ENCODE measurements around the gene MIEN1.
"Not testable (repeated sequence)": the region's sequence is repeated elsewhere in the genome, so short reads cannot be mapped to it uniquely, and the experiment has no call there.

MIEN1 gene

DNA sequence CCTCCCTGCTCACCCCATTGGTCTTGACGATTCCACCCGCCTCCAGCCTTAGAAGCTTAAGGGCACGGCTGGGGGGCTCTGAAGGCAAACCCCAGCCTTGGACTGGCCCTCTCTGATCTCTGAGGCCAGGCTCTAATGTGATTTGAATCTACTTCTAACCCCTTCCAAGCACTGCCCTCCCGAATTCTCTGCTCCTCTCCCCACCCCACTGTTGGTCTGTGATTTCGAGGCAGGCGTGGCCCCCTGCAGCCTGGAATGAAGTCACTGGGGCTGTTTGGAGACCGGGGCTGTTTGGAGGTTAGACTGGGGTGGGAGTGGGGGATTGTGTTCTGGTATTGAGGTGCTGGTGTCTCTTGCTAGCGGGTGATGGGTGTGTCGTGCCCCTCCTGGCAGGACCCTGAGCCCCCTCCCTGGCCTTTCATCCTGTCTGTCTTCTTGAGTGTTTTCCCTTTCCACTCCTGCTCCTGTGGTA, 9.6 kb upstream of the MIEN1 start:
- no peak for DNase-seq (ENCODE audit: low read depth)

DNA sequence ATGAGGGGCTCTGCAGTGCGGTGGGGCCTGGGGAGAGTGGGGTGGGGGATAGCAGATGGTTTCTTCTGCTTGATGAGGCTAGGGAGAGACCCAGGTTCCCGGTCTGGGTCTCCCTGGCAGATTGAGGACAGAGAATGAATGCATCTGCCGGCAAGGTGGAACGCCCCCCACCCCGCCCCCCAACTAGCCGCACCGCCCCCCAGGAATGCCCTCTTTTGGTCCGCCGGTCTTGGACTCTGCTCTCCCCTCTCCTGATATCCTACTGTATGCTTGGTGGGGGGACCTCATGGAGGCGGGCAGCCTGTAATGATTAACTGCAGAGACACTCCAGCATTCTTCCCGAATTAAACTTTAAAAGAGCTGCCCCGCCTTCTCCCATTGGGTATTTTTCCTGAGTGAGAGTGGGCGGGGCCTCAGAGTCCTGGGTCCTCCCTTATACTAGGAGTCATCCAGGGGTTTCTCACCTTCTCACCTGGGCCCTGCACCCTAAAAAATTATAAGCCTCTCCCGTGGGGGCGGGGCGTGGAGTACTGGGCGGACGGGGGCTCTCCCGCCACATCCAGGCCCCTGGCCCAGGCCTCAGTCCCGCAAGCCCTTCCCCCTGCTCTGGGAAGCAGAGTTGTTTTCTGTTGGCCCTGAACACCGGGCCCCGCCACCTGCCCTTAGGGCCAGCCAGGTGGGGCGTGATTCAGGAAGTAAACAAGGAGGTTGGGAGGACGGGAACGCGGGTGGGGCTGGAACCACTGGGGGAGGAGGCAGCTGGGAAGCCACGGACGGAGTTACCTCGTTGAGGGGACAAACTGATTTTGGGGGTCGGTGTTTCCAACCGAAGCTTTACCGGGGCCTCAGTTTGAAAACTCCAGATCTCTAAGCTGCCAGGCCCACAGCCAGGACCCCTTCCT, 8.9 kb upstream of the MIEN1 start:
- no peak for DNase-seq (ENCODE audit: low read depth)

DNA sequence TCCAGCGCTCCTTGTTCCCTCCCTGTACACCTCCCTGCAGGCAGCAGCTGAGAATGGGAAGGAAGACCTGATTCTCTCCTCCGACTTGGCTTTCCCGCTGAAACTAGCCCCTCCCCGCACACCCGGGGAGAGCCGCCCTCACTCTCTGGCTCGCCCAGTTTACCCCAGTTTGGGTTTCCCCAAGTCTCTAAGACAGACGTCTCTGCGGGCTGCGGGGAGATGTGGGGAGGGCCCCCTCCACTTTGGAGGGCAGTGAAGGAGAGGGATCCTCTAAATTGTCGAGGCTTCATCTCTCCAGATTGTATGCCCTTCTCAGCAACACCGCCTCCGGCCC, 8.2 kb upstream of the MIEN1 start:
- DNase-seq (ENCODE audit: low read depth) = peak; percentile 45

DNA sequence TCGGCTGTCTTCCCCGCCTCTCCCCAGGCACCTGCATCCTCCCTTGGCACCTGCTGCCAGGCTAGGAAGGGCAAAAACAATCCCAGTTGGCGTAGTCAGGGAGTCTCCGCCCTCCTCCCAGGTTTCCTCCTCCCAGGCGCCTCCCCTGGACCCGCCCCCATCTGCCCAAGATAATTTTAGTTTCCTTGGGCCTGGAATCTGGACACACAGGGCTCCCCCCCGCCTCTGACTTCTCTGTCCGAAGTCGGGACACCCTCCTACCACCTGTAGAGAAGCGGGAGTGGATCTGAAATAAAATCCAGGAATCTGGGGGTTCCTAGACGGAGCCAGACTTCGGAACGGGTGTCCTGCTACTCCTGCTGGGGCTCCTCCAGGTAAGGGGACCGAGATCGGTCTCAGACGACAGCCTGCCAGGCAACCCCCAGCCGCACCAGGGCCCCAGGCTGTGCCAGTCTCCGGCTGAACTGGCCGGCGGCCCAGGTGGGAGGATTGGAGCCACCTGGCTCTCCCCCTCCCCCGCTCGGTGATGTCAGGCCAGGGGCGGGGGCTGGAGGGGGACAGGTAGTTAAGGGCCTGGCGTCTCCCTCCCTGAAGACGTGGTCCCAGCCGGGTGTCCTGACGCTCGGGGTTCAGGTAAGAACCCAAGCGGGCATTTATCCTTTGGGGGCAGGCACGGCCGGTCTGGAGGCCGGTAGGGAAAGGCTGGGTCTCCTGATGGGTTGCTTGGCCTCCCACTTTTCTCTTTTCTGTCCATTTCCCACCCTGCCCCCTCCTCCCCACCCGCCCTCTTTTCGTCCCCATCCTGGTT, 7.6 kb upstream of the MIEN1 start, which contains the start of gene GRB7:
GRB7 (plus strand) TSS at position 179 of the 808 bp plus-strand sequence. CDS start 4,364 bp downstream, outside the sequence.
- DNase-seq (ENCODE audit: low read depth) = no peak

DNA sequence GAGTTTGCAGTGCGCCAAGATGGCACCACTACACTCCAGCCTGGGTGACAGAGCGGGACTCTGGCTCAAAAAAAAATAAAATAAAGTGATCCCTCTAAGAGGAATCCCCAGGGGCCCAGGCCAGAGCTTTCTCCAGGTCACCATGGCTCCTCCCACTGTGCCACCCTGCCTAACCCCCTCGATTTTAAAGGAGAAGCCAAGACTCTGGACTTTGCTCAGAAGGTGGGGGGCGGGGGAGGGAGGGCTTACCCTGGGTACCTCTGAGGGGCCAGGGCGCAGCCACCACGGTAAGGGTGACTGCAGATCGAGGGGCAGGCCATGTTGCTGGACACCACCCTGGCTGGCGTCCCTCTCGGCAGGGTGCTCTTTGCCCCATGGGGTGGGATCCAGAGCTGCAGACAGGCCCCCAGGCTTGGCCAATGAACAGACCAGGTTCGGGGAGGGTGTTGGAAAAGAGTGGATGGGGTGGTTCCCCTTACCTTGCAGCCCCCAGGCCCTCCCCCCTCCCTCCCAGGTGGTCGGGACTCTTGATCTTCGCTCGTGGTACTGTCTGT, 7.0 kb upstream of the MIEN1 start:
- no peak for DNase-seq (ENCODE audit: low read depth)

DNA sequence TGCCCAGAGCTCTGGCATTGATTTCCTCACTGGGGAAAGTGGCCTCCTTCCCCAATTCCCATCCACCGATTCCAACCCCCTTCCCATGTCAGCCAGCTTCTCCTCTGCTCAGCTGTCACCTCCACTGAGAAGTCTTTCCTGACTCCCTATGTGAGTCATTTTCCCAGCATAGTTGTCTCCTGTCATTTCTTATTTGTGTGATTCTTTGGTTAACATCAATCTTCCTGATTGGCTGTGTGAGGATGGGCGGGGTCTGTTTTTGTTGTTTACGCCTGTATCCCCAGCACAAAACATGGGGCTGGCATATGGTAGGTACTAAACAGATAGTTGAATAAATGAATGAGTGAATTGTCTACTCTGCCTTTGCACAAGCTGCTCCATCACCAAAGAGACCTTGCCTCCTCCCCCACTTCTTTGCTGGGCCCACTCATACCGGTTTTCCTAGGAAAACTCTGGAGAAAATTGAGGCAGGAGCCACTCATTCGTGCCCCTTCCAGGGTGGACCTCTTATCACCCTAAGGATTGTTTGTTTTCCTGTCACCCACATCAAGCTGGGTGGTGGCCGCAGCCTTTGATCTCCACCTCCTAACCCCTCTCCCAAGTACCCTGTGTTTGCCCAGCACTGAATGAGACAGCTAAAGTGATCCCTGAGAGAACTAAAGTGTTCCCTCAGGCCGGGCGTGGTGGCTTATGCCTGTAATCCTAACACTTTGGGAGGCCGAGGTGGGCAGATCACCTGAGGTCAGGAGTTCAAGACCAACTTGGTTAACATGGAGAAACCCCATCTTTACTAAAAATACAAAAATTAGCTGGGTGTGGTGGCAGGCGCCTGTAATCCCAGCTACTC, 6.2 kb upstream of the MIEN1 start:
- DNase-seq (ENCODE audit: low read depth) = no peak

DNA sequence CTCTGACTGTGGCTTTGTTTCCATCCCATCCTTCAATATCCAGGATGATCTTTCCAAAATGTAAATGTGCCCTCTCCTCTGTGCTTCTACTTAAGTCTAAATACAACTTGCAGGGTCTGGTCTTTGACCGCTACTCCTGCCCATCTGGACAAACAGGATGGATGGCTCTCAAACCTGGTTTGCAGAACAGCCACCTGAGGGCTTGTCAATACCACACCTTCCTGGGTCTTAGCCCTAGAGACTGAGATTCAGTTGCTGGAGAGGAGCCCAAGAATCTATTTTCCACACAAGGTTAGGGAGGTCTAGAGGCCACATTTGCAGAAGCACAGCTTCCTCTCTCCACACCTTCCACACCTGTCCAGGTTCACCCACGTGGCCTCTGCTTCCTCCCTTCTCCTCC, 5.5 kb upstream of the MIEN1 start:
- DNase-seq (ENCODE audit: low read depth) = no peak

DNA sequence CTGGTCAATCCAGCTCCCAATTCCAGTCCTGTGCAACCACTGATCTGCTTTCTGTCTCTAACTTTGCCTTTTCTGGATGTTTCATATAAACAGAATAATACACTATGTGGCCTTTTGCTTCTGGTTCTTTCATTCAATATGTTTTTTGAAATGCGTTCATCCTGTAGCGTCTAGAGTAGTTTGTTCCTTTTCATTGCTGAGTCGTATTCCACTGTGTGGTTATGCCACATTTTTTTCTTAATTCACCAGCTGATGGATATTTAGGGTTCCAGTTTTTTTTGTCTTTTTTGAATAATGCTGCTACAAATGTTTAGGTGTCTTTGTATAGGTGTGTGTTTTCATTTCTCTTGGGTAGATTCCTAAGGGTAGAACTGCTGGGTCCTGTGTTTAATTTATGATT, 2.3 kb upstream of the MIEN1 start:
- DNase-seq (ENCODE audit: low read depth) = no peak

DNA sequence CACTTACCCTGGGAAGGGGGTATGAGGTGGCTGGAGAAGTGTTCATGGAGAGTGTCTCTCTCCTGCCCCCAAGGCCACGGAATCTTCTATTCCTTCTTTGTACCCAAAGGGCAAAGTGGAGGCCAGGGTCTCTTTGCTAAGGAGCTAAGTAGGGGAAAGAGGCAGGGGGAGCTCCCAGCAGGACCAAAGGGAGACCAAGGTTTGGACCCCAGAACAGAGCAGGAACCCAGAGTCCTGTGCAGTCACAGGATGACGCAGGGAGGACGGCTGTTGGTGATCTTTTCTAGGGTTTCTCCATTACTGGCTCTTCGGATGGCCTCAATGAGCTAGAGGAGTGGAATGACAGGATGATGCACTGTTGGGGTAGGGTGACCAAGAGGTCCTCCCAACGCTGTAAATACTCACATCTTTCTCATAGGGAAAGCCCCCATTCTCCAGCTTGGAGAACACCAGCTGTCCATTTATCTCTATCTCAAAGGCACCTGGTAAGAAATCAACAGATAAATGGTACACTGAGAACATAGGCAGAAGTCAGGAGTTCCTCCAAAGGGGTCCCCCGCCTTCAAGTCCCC, 966 bp downstream of the MIEN1 start:
- no peak for DNase-seq (ENCODE audit: low read depth)

DNA sequence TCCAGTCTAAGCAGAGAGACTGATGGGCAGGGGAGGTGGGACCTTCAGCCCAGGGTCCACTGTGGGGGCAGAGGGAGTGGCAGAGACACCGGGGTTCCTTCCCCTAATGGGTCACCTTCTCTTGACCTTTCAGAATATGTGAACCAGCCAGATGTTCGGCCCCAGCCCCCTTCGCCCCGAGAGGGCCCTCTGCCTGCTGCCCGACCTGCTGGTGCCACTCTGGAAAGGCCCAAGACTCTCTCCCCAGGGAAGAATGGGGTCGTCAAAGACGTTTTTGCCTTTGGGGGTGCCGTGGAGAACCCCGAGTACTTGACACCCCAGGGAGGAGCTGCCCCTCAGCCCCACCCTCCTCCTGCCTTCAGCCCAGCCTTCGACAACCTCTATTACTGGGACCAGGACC, 2.8 kb downstream of the MIEN1 start:
- no peak for DNase-seq (ENCODE audit: low read depth)

DNA sequence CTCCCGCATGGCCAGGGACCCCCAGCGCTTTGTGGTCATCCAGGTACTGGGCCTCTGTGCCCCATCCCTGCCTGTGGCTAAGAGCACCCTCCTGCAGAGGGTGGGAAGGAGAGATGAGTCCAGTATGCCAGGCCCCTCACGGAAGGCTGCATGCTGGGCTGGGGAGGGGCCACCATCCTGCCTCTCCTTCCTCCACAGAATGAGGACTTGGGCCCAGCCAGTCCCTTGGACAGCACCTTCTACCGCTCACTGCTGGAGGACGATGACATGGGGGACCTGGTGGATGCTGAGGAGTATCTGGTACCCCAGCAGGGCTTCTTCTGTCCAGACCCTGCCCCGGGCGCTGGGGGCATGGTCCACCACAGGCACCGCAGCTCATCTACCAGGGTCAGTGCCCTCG, 3.7 kb downstream of the MIEN1 start:
- DNase-seq (ENCODE audit: low read depth) = no peak

DNA sequence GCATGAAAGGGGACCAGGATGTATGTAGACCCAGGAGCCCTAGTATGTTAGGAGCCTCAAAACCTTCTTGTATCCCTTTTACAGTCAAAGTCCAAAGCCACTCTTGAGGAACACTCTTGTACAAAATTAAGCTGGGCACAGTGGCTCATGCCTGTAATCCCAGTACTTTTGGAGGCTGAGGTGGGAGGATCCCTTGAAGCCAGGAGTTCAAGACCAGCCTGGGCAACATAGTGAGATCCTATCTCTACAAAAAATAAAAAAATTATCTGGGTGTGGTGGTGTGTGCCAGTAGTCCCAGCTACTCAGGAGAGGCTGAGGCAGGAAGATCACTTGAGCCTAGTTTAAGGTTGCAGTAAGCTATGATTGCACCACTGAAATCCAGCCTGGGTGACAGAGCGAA, 4.4 kb downstream of the MIEN1 start:
- not testable (repeated sequence) for DNase-seq (ENCODE audit: low read depth)

DNA sequence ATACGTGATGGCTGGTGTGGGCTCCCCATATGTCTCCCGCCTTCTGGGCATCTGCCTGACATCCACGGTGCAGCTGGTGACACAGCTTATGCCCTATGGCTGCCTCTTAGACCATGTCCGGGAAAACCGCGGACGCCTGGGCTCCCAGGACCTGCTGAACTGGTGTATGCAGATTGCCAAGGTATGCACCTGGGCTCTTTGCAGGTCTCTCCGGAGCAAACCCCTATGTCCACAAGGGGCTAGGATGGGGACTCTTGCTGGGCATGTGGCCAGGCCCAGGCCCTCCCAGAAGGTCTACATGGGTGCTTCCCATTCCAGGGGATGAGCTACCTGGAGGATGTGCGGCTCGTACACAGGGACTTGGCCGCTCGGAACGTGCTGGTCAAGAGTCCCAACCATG, 5.6 kb downstream of the MIEN1 start:
- DNase-seq (ENCODE audit: low read depth) = no peak

DNA sequence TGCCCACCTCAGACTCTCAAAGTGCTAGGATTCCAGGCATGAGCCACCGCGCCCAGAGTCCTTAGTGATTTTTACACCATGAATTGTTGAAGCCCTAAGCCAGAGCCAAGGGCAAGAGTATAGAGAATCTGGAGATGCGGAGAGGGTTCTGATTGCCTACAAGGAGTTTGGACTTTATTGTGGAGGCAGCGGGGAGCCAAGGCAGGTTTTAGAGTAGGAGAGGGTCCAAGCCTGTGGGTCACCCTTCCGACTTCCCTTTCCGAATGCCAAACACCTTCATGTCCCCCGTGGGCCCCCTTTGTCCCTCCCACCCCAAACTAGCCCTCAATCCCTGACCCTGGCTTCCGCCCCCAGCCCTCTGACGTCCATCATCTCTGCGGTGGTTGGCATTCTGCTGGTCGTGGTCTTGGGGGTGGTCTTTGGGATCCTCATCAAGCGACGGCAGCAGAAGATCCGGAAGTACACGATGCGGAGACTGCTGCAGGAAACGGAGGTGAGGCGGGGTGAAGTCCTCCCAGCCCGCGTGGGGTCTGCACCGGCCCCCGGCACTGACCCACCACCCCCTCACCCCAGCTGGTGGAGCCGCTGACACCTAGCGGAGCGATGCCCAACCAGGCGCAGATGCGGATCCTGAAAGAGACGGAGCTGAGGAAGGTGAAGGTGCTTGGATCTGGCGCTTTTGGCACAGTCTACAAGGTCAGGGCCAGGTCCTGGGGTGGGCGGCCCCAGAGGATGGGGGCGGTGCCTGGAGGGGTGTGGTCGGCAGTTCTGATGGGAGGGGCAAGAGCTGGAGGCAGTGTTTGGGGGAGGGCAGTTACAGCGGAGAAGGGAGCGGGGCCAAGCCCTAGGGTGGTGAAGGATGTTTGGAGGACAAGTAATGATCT, 7.1 kb downstream of the MIEN1 start:
- no peak for DNase-seq (ENCODE audit: low read depth)

DNA sequence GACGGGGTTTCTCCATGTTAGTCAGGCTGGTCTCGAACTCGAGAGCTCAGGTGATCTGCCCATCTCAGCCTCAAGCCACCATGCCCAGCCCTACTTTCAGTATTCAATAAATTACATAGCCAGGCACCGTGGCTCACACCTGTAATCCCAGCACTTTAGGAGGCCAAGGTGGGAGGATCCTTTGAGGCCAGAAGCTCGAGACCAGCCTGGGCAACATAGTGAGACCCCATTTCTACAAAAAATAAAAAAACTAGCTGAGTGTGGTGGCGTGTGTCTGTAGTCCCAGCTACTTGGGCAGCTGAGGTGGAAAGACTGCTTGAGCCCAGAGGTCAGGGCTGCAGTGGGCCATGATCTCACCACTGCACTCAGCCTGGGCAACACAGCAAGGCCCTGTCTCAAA, 8.2 kb downstream of the MIEN1 start:
- DNase-seq (ENCODE audit: low read depth) = no peak

DNA sequence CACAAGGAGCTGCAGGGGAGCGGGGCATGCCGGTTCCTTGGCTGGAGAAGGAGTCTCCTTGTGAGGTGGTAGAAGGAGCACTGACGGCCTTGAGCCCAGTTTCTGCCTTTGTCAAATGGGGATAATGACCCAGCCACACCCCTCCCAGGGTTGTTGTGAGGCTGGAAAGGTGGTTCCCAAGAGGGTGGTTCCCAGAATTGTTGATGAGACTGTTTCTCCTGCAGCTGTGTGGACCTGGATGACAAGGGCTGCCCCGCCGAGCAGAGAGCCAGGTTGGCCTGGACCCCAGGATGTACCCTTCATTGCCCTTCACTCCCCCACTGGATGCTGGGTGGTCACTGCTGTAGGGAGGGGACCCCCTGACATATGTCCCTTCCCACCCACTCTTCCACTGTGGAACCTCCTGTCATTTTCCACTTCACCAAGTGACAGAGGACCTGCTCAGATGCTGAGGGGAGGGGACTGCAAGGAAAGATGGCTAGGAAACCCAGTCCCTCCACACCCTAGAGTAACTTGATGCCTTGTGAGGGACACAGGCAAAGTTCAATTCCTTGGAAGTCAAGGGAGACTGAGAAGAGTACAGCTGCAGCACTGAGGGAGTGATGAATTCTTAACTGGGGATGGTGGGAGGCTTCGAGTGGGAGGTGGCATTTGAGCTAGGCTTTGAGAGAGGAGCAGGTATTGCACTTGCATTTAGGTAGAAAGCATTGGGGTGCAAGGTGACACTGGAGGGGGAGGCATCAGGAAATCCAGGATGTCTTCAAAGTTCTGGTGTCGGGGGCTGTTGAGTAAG, 10.6 kb downstream of the MIEN1 start:
- DNase-seq (ENCODE audit: low read depth) = no peak

DNA sequence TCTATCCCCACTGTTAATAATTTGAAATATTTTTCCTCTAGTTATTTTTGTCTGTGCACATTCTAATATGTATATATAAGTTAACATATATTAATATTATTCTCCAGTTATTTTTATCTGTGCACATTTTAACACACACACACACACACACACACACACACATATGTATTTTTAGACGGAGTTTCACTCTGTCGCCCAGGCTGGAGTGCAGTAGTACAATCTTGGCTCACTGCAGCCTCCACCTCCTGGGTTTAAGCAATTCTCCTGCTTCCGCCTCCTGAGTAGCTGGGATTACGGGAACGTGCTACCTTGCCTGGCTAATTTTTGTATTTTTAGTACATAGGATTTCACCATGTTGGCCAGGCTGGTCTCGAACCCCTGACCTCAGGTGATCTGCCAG, 12.7 kb downstream of the MIEN1 start:
- DNase-seq (ENCODE audit: low read depth) = no peak

DNA sequence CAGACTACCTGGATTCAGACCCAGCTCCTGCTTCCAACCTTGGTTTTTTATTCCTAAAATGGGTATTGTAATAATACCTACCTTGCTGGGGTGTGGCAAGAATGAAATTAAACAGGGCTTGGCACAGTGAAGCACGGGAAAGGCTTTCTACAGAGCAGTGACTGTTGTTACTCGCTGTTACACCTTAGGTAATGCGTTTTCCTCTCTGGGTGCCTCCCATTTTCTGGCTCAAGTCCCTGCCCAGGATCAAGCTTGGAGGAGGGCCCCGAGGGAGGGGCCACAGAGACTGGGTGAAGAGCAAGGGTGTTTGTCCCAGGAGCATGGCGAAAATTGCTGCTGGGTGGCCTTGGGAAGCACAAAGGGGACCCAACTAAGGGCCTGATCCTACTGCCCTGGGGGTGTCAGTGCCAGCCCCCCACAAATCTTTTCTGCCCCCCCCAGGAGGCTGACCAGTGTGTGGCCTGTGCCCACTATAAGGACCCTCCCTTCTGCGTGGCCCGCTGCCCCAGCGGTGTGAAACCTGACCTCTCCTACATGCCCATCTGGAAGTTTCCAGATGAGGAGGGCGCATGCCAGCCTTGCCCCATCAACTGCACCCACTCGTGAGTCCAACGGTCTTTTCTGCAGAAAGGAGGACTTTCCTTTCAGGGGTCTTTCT, 13.3 kb downstream of the MIEN1 start:
- DNase-seq (ENCODE audit: low read depth) = no peak
